Fibroblast of villous mesenchyme (primary cell): ENCODE measurements around the gene MTHFD1L. TPM values are rescaled to one million over a fixed set of nuclear protein-coding genes. Genes with fewer than 3 reads are reported as not detected.
A peak's percentile ranks its signal among the peaks of the same experiment; 100 is the strongest.

Source experiments
- DNase-seq: peaks from one replicate; pipeline ENCODE4 v3.0.0-alpha.2; 2010; ENCODE audit warnings: low read depth
- H3K4me3 ChIP-seq: 2 replicates; pipeline ENCODE4 v1.5.1; 2011; ENCODE audit warnings: low read depth, mild to moderate bottlenecking, low read length
- CTCF ChIP-seq: IDR thresholded peaks from 2 replicates; pipeline ENCODE4 v1.5.1; 2012; ENCODE audit warnings: low read depth, mild to moderate bottlenecking, low read length; ENCODE audit not compliant: insufficient read depth
- small RNA-seq: library from RNA; depleted of rRNA; stranded (forward); fragments of <200 nt; gene quantifications from one replicate; pipeline ENCODE3, GENCODE V24; 2012
- total RNA-seq: library from RNA; depleted of rRNA; stranded (reverse); fragments of >200 nt; gene quantifications from 2 replicates; pipeline ENCODE4 v1.2.3, GENCODE V29; 2012

Gene MTHFD1L
- total RNA-seq, 1 donor = 43.2 TPM

DNA sequence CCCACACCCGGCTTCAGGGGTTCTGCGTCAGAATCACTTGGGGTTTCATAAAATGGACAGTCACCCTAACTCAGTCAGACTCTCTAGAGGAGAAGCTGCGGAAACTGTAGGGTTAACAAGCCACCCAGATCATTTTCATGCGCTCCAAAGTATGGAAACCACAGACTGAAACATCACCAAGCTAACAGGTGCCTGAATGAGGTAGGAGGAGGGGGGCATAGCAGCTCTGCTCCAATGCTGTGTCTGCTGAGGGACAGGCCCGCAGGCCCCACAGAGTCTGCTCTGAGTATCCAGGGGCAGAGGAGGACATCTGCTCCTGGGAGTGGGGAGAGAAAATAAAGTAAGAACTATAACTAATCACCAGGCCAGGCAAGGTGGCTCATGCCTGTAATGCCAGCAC is 277.2 kb downstream of the MTHFD1L start:
- no peak for DNase-seq
- no peak overlapping the region for H3K4me3 ChIP-seq
- no peak for TF ChIP-seq CTCF

DNA sequence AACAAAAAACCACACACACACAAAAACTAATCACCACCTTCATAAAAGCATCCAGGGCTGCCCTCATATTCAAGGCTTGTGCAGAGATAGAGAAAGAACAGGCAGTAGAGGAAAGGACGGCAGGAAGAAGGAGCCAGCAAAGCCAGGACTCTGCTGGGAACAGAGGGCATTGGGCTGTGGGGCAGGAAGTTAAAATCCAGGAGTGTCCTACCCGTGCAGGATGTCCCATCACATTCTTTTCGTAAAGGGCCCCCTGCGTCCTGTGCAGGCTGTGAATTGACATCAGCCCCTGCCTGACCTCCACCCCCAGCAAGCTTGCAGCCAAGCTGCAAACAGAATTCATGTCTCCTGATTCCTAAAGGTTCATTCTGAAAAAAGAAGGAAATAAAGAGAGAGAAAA is 277.8 kb downstream of the MTHFD1L start:
- no peak overlapping the region for H3K4me3 ChIP-seq
- DNase-seq = no peak
- no peak for TF ChIP-seq CTCF

DNA sequence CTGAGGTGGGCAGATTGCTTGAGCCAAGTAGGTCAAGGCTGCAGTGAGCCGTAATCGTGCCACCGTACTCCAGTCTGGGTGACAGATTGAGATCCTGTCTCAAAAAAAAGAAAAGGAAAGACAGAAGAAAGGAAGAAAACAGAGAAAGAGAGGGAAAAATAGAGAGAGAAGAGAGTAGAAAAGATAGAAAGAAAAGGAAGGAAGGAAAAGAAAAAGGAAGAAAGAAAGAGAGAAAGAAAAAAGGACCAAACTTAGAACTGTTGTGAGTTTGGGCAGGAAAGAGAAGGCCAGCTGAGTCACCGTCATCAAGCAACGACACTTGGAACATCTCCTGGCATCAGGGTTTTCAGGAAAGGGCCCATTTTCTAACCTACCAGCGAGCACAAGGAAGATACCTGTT is 278.3 kb downstream of the MTHFD1L start:
- DNase-seq = no peak
- no peak for TF ChIP-seq CTCF
- H3K4me3 ChIP-seq = no peak overlapping the region

- no peak overlapping the region for H3K4me3 ChIP-seq
- TF ChIP-seq CTCF = no peak
- DNase-seq = no peak
These were observed 281.8 kb downstream of the MTHFD1L start for GRCh38 chr6:151147118-151147832.

DNA sequence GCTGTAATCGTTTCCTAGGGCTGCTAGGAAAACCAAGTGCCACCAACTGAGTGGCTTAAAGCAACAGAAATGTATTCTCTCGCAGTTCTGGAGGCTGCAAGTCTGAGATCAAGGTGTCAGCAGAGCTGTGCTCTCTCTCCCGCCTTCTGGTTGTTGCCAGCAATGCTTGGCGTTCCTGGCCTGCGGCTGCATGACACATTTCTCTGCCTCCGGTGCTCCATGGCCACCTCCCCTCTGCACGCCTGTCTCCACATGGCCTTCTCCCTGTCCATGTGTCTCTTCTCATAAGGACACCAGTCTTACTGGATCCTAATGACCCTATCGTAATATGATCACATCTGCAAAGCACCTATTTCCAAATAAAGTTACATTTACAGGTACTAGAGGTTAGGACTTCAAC is 282.6 kb downstream of the MTHFD1L start:
- no peak for TF ChIP-seq CTCF
- H3K4me3 ChIP-seq = no peak overlapping the region
- DNase-seq = no peak

GRCh38 chr6:151149793-151150192 is 284.3 kb downstream of the MTHFD1L start:
- no peak overlapping the region for H3K4me3 ChIP-seq
- TF ChIP-seq CTCF = no peak
- peak; percentile 46 for DNase-seq

Small RNA genes within 50 kb of the gene (small RNA-seq; reads per million reads assigned to genes)
- not detected for gene RNU6-302P
